GM10248 (cell line): ENCODE data around the gene DPCD.

ENCODE experiments used
- CTCF ChIA-PET: fragments of 300-600 bp; sonication (Branson Sonifier 250); formaldehyde crosslinking; extraction: SDS; loops from one replicate; lab custom pipeline; 2021; ENCODE audit warnings: antibody characterized with exemption; lab: Yijun Ruan, JAX
- POLR2A ChIA-PET: fragments of 350-650 bp; sonication (Branson Sonifier 250); formaldehyde crosslinking; extraction: SDS; loops from one replicate; lab custom pipeline; 2020; ENCODE audit warnings: antibody characterized with exemption; lab: Yijun Ruan, JAX
- DNase-seq: peaks from one replicate; pipeline ENCODE4 v3.0.0; 2012; ENCODE audit errors: extremely low spot score
- TF ChIP-seq, protein P1 (sequence below): IDR thresholded peaks from 2 replicates; pipeline ENCODE4 v1.5.1; 2012; ENCODE audit warnings: mild to moderate bottlenecking, low read depth; ENCODE audit errors: extremely low read depth, missing control alignments, control extremely low read depth

DPCD gene

DNA sequence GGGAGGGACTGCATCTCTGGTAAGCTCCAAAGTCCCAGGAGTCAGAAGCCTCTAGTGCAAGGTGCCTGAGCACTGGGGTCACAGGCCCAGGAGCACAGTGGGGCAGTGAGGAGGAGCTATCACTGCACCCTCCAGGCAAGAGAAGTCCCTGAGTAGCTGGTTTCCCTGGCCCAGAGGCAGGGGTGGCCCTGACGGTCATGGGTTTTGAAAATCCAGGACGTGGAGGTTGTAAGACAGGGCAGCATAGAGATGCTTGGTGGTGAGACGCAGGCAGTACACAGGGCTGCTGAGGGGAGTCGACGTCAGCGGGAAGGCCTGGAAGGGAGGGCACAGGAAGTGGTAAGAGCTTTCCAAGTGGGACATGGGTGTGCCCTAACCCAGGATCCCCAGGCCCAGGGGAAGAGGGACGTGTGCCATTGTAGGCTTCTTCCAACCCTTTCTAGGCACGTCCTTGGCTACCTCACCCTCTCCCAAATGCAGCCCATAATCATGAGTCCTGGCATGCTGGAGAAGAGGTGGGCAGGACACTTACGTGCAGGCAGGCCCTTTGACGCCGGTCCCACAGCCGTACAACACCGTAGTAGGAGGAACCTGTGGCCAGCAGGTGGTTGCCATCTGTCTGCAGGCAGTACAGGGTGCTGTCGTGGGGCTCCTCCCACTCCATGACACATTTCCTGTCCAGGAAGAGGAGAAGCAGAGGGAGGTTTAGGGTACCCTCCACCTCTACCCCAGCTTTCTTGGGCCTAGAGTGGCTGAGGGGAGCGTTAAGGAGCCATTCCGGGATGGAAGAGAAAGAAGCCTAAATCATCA, 23.2 kb downstream of the DPCD start:
- CTCF ChIA-PET, result interaction anchor here (2.0 to 17.4 kb wide), 2 partner anchors 9 to 170 kb away, joined by 12 to 331 read pairs; partner anchors contain the start of gene NPM3

DNA sequence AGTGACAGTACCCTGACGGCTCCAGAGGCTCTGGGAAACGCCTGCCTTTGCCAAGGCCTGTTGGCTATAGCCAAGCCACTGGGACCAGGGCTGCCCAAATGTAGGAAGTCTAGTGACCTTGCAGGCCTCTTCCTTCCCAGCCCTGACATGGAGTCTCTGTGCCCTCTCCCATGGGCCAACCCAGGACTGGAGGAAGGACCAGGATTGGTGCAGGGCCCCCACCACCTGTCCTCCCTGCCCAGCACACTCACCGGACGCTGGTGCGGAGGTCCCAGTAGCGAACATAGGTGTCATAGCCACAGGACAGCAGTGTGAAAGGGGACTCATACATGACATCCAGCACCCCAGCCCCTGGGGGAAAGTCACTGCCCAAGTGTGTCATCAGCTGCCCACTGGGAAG, 24.0 kb downstream of the DPCD start:
- CTCF ChIA-PET, result interaction anchor here (2.0 to 17.4 kb wide), 2 partner anchors 9 to 169 kb away, joined by 12 to 331 read pairs; partner anchors contain the start of gene NPM3
- POLR2A ChIA-PET, result no interaction called here
- TF ChIP-seq, protein P1, sequence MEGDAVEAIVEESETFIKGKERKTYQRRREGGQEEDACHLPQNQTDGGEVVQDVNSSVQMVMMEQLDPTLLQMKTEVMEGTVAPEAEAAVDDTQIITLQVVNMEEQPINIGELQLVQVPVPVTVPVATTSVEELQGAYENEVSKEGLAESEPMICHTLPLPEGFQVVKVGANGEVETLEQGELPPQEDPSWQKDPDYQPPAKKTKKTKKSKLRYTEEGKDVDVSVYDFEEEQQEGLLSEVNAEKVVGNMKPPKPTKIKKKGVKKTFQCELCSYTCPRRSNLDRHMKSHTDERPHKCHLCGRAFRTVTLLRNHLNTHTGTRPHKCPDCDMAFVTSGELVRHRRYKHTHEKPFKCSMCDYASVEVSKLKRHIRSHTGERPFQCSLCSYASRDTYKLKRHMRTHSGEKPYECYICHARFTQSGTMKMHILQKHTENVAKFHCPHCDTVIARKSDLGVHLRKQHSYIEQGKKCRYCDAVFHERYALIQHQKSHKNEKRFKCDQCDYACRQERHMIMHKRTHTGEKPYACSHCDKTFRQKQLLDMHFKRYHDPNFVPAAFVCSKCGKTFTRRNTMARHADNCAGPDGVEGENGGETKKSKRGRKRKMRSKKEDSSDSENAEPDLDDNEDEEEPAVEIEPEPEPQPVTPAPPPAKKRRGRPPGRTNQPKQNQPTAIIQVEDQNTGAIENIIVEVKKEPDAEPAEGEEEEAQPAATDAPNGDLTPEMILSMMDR, result no peak
- no peak for DNase-seq

More for the DNA sequence above, 23.2 kb downstream of the DPCD start:
- no peak for DNase-seq
- POLR2A ChIA-PET, result no interaction called here
- TF ChIP-seq, protein P1, result no peak

DNA sequence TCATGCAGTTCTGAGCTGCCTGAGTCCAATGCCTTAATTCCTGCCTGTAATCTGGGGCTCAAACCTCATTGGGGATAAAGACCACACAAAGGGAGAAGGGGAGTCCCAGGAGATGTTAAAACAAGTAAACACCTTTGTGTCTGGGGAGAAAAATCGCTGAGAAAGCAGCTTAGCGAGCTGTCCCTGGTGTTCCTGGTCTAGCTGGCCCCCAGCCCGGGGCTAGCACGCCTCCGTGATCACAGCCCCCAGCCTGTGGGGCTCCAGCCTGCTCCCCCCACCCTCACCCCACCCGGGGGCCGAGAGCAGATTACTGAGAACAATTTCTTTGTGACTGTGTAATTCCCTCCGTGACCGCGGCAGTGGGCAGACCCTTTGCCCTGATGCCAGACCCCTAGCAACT, 24.8 kb downstream of the DPCD start:
- ChIA-PET POLR2A (no interaction called here), CTCF (interaction anchor here (1.3 to 17.4 kb wide), 3 partner anchors 9 to 169 kb away, joined by 4 to 331 read pairs (median 6); partner anchors contain the start of gene NPM3)
- no peak for DNase-seq
- TF ChIP-seq, protein P1, result no peak

DNA sequence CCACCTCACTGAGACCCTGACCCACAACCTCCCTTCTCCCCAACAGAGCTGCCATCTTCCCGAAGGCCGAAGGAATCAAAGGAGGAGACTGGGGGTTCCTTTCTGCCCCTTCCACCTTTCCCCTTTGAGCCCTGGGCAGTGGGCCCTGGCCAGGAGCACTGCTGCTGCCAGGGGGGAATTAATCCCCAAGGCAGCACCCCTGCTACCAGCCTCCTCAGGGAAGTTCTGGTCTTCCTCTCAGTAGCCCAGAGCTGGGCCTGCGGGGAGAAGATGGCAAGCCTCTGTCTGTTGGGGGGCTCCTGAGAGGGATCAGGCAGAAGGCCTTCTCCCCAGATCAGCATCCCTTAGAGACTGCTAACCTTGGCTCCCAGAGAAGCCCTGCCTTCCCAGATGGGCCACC, 25.5 kb downstream of the DPCD start:
- DNase-seq, result no peak
- ChIA-PET POLR2A (no interaction called here), CTCF (interaction anchor here (1.3 to 17.4 kb wide), 3 partner anchors 10 to 168 kb away, joined by 4 to 331 read pairs (median 6); partner anchors contain the start of gene NPM3)
- TF ChIP-seq, protein P1, result no peak

- CTCF ChIA-PET, result interaction anchor here (1.1 to 17.4 kb wide), 5 partner anchors 11 to 167 kb away, joined by 4 to 331 read pairs (median 18); partner anchors contain the start of gene NPM3
- POLR2A ChIA-PET, result no interaction called here
- DNase-seq, result no peak
- TF ChIP-seq, protein P1, result no peak
Measured at GRCh38 chr10:101614663-101615524, 26.8 kb downstream of the DPCD start.
